Activated CD4-positive, alpha-beta T cell treated with anti-CD3 and anti-CD28 coated beads, Interleukin-2, amount 10 ng/mL, durations not matched to agents 24 days and 14 days (primary cell): ENCODE results near the gene C3orf38. TPM values are rescaled to one million over a fixed set of nuclear protein-coding genes. Genes with fewer than 3 reads are reported as not detected.
"Not testable (repeated sequence)": the region's sequence is repeated elsewhere in the genome, so short reads cannot be mapped to it uniquely, and the experiment has no call there.

Experiments
- DNase-seq: peaks from one replicate; pipeline ENCODE4 v3.0.0; 2022
- H3K27ac Mint-ChIP-seq: one replicate; pipeline ENCODE4 v1.8.0; 2022; ENCODE audit warnings: mild to moderate bottlenecking, mixed read lengths
- H3K27me3 Mint-ChIP-seq: one replicate; pipeline ENCODE4 v1.8.0; 2022; ENCODE audit warnings: mixed read lengths
- H3K36me3 Mint-ChIP-seq: one replicate; pipeline ENCODE4 v1.8.0; 2022; ENCODE audit warnings: low read depth, mild to moderate bottlenecking, mixed read lengths
- H3K4me1 Mint-ChIP-seq: one replicate; pipeline ENCODE4 v1.8.0; 2021; ENCODE audit warnings: mixed read lengths
- H3K4me3 Mint-ChIP-seq: one replicate; pipeline ENCODE4 v1.8.0; 2022; ENCODE audit warnings: mild to moderate bottlenecking, moderate library complexity, mixed read lengths
- H3K9me3 Mint-ChIP-seq: one replicate; pipeline ENCODE4 v1.8.0; 2021; ENCODE audit warnings: mixed read lengths
- intact Hi-C: fragments of 100-400 bp; cut with micrococcal nuclease; formaldehyde crosslinking; loops from one replicate; pipeline ENCODE4 v1.15.1; 2023
- total RNA-seq: library from RNA; stranded (reverse); gene quantifications from 2 replicates; pipeline ENCODE4 v1.2.3, GENCODE V29; 2022

C3orf38 gene
- total RNA-seq, 1 donor from 2014 or later, result 24.1 TPM

GRCh38 chr3:88182165-88182918, 32.6 kb downstream of the C3orf38 start:
- H3K4me1 Mint-ChIP-seq, H3K9me3 Mint-ChIP-seq, H3K36me3 Mint-ChIP-seq, intact Hi-C loops, DNase-seq, H3K4me3 Mint-ChIP-seq, H3K27ac Mint-ChIP-seq: not testable (repeated sequence)
- H3K27me3 Mint-ChIP-seq, result peaks cover 13% of the 10 kb centered on the region

GRCh38 chr3:88188436-88188835, 38.7 kb downstream of the C3orf38 start:
- Mint-ChIP-seq H3K4me1 (peaks cover 4% of the 10 kb centered on the region), H3K27ac (no peak overlapping the region), H3K27me3 (peaks cover 3% of the 10 kb centered on the region), H3K9me3 (peaks cover 4% of the 10 kb centered on the region), H3K36me3 (no peaks in the 10 kb centered on the region), H3K4me3 (no peak overlapping the region)
- no peak for DNase-seq
- intact Hi-C loops, result no loop called here

GRCh38 chr3:88189361-88189810, 39.6 kb downstream of the C3orf38 start:
- no peak for DNase-seq
- intact Hi-C loops, result no loop called here
- Mint-ChIP-seq H3K27me3 (no peaks in the 10 kb centered on the region), H3K4me1 (peaks cover 4% of the 10 kb centered on the region), H3K4me3 (no peak overlapping the region), H3K36me3 (no peaks in the 10 kb centered on the region), H3K27ac (peak overlapping the region; percentile 31), H3K9me3 (peaks cover 4% of the 10 kb centered on the region)

GRCh38 chr3:88191872-88192409, 42.2 kb downstream of the C3orf38 start:
- peaks cover 4% of the 10 kb centered on the region for H3K9me3 Mint-ChIP-seq
- H3K27ac Mint-ChIP-seq, result no peak overlapping the region
- H3K36me3 Mint-ChIP-seq, result no peaks in the 10 kb centered on the region
- H3K27me3 Mint-ChIP-seq, result no peaks in the 10 kb centered on the region
- DNase-seq, result no peak
- intact Hi-C loops, result no loop called here
- no peak overlapping the region for H3K4me3 Mint-ChIP-seq
- H3K4me1 Mint-ChIP-seq, result peaks cover 8% of the 10 kb centered on the region

- no peaks in the 10 kb centered on the region for H3K27me3 Mint-ChIP-seq
- H3K4me3 Mint-ChIP-seq, result no peak overlapping the region
- H3K36me3 Mint-ChIP-seq, result no peaks in the 10 kb centered on the region
- H3K27ac Mint-ChIP-seq, result no peak overlapping the region
- H3K9me3 Mint-ChIP-seq, result peaks cover 2% of the 10 kb centered on the region
- no peak for DNase-seq
- H3K4me1 Mint-ChIP-seq, result peaks cover 8% of the 10 kb centered on the region
- intact Hi-C loops, result no loop called here
Observed at GRCh38 chr3:88192631-88193030, 42.9 kb downstream of the C3orf38 start.

GRCh38 chr3:88195951-88196434, 46.2 kb downstream of the C3orf38 start:
- Mint-ChIP-seq H3K27ac (no peak overlapping the region), H3K9me3 (no peaks in the 10 kb centered on the region), H3K36me3 (no peaks in the 10 kb centered on the region), H3K27me3 (no peaks in the 10 kb centered on the region), H3K4me1 (peaks cover 5% of the 10 kb centered on the region), H3K4me3 (no peak overlapping the region)
- peak; percentile 61 for DNase-seq
- intact Hi-C loops, result no loop called here

- no peaks in the 10 kb centered on the region for H3K36me3 Mint-ChIP-seq
- H3K4me3 Mint-ChIP-seq, result no peak overlapping the region
- H3K4me1 Mint-ChIP-seq, result peaks cover 5% of the 10 kb centered on the region
- peaks cover 4% of the 10 kb centered on the region for H3K27me3 Mint-ChIP-seq
- no peak overlapping the region for H3K27ac Mint-ChIP-seq
- DNase-seq, result no peak
- intact Hi-C loops, result no loop called here
- no peaks in the 10 kb centered on the region for H3K9me3 Mint-ChIP-seq
Observed at GRCh38 chr3:88198121-88198520, 48.4 kb downstream of the C3orf38 start.

GRCh38 chr3:88203642-88204055, 53.9 kb downstream of the C3orf38 start:
- H3K4me1 Mint-ChIP-seq, result no peaks in the 10 kb centered on the region
- no peaks in the 10 kb centered on the region for H3K9me3 Mint-ChIP-seq
- no peak overlapping the region for H3K27ac Mint-ChIP-seq
- no peaks in the 10 kb centered on the region for H3K36me3 Mint-ChIP-seq
- DNase-seq, result peak; percentile 84
- H3K4me3 Mint-ChIP-seq, result no peak overlapping the region
- peaks cover 4% of the 10 kb centered on the region for H3K27me3 Mint-ChIP-seq
- intact Hi-C loops, result loop anchor here (1.0 to 10.0 kb wide), 2 partner anchors 896 to 1981 kb away; no protein-coding TSS in a partner anchor

Other genes starting within 250 kb of the C3orf38 start
- gene CGGBP1, start 91.0 kb upstream of the C3orf38 start, total RNA-seq, result 85.9 and 87.2 TPM in 2 replicates
- 18.1 and 18.7 TPM in 2 replicates for gene ZNF654, start 90.7 kb upstream of the C3orf38 start, total RNA-seq